NCI-H2081 (cell line): Measurements from ENCODE around the gene MRPL34.
A peak's percentile ranks its signal among the peaks of the same experiment; 100 is the strongest.
"Not testable (repeated sequence)": the region's sequence is repeated elsewhere in the genome, so short reads cannot be mapped to it uniquely, and the experiment has no call there.

ENCODE experiments used
- DNase-seq, 2 experiments: peaks; one replicate each; lab custom pipeline; 2025; lab: John Stamatoyannopoulos, UW

Gene MRPL34

DNA sequence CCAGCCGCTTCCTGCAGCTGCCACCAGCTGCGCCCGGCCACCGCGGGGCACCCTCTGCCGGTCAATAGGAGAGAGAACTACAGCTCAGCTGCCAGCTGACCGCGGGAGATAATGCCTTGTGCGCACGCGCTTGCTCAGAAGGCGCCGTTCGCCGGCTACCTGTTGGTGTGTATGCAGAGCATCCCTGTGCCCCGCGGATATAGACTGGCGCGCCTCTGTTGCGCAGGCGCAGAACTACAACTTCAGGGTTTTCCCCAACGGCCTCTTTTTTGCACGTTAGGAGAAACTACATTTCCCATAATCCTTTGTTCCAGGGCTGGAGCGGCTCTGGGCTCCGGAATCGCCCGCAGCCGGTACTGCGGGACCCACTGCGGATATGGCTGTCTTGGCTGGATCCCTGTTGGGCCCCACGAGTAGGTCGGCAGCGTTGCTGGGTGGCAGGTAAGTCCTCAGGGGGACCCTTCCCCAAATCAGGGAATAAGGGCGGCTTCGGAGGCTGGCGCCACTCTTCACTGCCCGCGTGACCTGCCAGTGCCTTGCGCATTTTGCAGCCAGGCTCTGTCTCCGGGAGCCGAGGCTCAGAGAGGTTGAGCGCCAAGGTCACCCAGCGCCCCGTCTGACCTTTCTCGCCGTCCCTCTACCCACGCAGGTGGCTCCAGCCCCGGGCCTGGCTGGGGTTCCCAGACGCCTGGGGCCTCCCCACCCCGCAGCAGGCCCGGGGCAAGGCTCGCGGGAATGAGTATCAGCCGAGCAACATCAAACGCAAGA, at the start of gene MRPL34:
TSS of gene MRPL34 (plus strand) at position 356 of the 768 bp plus-strand sequence. CDS start at position 377, 21 bp downstream.
- peak; percentile 99 to 100 for DNase-seq

DNA sequence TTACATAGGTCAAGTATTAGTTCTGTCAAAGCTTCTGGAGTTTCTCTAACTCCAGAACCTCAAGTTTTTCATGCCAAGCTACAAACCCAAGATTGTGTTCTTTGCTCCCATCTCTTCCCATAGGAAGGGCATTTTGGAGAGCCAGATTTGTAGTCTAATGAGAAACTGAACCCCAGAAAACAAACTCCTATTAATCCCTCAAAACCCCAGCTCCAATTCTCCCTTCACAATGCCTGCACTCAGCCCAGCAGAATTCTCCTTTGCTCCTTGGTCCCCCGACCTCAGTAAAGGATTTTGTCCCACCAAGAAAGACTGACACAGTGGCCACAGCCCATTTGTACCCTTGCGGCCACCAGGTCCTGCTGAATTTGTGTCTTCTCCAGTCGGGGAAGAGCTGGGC, 49.5 kb upstream of the MRPL34 start:
- no peak for DNase-seq

DNA sequence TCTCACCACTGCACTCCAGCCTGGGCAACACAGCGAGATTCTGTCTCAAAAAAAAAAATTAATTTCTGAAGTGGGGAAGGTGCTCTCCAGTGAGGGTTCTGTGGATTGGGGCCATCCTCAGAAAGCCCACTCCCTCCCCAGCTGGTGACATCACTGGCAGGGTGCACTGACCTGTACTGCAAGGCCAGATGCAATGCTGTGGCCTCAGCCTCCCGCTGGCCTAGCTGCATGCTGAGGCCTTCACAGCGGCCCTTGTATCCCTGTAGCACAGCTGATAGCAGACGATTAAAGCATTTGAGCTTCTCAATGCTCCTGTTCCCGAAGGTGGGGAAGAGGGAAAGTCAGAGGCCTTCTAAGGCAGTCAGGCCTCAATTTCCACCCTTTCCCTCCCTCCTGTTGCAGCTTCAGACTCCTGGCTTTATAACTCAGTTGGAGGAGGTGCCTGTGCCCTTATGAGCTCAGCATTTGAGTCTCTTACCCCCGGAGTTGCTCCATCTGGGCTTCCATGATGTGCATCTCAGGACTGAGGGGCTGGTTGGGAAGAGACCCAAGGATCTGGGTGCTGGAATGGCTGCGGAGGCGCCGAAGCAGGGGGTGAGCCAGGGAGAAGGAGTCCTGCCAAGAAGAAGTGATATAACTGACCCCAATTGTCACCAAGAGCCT, 46.4 kb upstream of the MRPL34 start:
- no peak for DNase-seq

DNA sequence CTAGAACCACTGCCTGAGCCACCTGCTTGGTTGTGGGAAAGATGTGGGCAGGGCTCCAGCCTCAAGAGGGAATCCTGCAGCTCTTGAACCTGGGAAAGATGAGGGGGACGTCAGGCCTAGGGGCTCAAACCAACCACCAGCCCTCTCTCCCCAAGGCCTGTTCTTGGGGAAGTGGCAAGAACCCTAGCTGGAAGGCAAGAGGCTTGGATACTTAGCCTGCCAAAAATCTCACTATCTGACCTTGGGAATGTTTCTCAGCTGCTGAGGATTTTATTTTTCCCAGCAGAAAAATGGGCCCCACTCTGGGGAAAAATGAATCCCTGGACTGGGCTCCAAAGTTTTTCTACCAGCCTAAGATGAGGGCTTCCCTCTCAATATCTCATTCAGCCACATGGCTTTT, 45.7 kb upstream of the MRPL34 start:
- no peak for DNase-seq

DNA sequence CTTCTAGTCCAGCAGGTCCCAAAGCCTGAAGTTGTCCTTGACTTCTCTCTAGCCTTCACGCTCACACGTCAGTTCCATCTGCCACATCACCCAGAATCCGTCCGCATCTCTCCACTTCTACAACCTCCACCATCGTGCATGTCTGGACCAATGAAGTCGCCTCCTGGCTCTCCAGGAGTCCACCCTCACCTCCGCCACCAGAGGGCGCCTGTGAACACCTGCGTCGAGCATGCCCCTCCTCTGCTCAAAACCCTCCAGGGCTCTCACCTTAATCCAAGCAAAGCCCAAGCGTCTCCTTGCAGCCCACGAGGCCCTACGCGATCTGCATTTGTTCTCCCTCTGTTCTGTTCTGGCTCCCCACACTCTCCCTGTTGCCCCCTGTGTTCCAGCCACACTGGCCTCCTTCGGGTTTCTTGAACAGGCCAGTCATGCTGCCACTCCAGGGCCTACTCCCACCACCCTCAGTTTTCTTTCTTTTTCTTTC, 44.8 kb upstream of the MRPL34 start:
- DNase-seq, result peak; percentile 65 to 74

DNA sequence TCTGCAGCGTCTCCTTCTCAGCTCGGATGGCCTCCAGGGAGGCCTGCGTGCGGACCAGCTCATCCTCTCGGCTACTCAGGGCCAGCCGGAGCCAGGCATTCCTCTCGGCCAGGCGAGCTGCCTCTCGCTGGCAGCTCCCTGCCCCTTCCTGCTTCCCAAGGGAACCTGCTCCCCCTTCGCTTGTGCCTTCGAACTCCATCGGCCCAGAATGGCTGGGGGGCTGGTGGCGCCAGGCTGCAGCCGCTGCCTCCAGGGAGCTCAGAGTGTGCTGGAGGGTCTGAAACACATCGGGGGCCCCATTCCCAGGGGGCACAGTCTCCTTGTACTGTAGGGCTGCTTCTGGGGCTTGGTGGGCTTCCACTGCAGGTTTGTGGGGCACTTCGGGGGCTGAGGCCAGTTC, 43.1 kb upstream of the MRPL34 start:
- DNase-seq, result no peak

DNA sequence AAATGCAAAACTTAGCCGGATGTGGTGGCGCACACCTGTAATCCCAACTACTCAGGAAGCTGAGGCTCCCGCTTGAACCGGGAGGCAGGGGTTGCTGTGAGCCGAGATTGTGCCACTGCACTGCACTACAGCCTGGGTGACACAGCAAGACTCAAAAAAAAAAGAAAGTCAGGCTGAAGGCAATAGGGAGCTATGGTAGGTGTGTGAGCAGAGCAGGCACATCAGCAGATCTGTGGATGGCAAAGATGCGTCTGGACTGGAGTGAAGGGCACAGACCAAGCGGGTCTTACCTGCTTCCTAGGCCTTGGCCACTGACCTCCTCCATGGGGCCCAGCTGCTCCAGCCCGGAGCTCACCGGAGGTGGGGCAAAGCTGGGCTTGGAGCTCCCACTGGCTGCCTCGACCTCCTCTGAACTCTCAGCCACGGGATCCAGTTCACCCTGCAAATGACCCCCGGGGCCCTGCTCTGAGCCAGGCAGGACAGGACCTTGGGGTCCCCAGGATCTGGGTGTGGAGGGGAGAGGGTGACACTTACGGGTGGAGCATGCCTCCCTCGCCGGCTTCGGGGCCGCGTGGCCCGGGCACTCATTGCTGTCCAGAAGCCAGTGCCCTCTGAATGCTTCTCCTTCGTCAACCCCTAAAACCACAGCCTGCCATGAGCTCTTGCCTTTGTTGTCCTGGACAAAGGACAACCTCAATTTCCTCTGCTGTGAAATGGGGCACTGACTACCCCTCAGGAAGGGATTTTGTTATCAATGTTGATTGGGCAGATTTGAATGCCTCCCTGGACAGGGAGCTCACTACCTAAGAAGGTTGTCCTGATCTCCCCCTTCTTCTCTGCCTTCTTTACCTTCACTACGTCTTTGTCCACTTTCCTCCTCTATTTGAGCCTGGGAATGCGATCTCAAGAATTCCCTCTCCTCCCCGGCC, 41.7 kb upstream of the MRPL34 start:
- DNase-seq, result no peak

DNA sequence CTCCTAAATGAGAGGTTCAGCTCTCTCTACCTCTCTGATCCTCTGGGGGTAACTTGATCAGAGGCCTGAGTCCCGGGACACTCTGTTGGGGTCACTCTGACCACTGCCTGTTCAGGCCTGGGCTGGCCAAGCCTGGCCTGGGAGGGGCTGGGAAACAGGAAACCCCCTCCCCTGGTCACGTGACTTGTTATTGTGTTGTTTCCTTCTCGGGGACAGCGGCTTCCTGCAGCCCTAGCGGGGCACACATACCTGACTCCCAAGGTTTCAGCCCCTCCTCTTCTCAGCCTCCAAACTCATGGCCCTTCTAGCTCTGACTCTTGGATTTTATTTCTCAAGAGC, 41.1 kb upstream of the MRPL34 start, which contains the start of gene USHBP1:
TSS of gene USHBP1 (minus strand) at position 105 of the 339 bp plus-strand sequence. CDS start 446 bp downstream, outside the sequence.
- DNase-seq, result no peak

DNA sequence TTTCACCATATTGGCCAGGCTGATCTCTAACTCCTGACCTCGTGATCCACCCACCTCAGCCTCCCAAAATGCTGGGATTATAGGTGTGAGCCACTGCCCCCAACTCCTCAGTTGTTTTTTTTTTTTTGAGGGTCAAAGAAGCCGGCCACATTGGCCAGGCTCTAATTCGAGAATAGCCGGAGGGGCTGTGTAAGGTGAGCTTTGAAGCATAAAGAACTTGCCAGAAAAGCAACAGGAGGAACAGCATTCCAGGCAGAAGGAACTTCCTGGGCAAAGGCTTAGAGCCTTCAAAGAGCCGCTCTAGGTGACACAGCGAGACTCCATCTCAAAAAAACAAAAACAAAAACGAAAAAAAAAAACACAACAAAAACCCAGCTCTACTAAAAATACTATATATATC, 39.6 kb upstream of the MRPL34 start:
- no peak for DNase-seq

DNA sequence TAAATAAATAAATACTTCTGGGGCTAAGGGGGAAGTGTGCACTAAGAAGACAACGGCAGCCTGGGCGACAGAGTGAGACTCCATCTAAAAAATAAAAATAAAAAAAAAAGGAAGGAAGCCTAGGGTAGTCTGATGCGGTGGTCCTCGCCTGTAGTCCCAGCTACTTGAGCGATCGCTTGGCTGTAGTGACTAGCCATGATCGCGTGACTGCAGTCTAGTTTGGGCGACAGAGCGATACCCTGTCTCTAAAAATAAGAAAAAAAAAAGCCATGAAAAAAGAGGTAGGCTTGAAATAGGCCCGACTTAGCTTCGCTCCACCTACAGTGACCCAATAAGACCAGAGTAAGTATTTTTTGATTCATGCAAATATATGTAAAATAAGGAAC, 39.1 kb upstream of the MRPL34 start:
- no peak for DNase-seq

DNA sequence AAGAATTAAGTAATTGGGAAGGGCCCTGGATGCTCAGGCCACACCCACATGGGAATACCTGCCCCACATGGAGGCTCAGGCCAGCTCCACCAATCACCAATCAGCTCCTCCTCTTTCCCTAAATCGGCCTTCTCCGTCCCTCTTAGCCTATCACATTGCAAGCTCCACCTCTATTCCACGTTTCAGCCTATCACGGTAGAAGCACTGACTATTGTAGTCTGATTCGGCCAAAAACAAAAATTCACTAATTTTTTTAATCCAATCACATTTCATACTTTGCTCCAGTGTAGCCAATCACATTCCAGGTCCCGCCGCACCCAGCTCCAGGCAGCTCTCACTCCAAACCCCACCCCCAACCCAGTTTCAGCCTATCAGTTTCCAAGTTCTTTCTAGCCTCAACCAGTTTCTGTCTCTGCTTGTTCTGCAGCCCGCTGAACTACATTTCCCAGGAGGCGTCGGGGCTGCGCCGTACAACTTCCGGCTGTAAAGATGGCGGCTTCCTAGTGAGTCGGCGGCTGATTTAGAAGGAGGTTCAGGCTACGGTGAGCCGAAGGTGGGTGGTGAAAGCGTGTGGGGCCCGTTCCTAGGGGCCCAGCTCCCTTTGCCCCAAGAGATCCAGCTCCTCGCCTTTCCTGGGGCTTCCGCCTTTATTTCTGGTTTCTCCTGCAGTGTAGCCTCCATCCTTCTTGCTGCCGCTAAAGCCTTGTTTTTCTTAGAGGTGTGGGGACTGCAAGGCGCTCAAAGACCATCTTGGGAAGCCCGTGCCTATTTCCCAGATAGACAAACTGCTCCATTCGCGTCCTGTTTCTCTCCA, 38.5 kb upstream of the MRPL34 start, which contains the start of gene BABAM1:
TSS of gene BABAM1 (plus strand) at position 469 of the 814 bp plus-strand sequence. CDS start 1,364 bp downstream, outside the sequence.
- peak; percentile 94 to 99 for DNase-seq

DNA sequence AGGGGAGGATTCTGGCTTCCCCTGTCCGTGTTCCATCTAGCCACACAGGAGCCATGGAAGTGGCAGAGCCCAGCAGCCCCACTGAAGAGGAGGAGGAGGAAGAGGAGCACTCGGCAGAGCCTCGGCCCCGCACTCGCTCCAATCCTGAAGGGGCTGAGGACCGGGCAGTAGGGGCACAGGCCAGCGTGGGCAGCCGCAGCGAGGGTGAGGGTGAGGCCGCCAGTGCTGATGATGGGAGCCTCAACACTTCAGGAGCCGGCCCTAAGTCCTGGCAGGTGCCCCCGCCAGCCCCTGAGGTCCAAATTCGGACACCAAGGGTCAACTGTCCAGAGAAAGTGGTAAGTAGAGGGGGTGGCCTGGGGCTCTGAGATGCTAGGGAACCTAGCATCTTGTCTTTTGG, 36.9 kb upstream of the MRPL34 start:
- DNase-seq, result no peak

DNA sequence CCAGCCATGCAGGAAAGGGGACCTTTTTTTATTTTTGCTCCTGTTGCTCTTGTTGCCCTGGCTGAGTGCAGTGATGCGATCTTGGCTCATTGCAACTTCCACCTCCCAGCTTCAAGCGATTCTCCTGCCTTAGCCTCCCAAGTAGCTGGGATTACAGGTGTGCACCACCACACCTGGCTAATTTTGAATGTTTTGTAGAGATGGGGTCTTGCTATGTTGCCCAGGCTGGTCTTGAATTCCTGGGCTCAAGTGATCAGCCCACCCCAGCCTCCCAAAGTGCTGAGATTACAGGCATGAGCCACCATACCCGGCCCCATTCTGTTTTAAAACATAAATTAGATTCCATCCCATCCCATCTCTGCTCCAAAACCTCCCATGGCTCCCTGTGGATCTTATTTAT, 30.8 kb upstream of the MRPL34 start:
- not testable (repeated sequence) for DNase-seq

DNA sequence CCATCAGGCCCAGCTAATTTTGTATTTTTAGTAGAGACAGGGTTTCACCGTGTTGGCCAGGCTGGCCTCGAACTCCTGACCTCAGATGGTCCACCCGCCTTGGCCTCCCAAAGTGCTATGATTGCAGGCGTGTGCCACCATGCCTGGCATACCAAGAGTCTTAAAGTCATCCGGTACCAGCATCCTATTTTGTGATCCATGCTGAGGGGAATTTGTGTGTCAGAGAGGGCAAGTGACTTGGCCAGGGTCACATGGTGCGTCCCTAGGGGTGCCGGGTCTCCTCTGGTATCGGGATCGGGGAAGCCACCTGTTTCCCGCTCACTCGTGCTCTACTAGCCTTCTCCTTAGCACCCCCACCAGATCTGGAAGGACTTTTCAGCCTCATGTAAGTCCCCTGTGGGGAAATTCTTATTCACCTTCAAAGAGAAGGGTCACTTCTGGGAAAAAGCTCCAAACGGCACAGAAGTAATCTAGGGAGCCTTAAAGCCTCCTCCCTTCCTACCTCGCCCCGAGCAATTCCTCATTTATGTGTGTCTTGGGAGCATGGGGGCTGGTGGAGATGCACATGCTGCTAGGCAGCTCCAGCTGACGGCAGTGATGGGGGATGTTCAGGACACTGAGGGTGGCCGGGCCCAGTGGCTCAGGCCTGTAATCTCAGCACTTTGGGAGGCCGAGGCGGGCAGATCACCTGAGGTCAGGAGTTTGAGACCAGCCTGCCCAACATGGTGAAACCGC, 30.1 kb upstream of the MRPL34 start:
- no peak for DNase-seq

DNA sequence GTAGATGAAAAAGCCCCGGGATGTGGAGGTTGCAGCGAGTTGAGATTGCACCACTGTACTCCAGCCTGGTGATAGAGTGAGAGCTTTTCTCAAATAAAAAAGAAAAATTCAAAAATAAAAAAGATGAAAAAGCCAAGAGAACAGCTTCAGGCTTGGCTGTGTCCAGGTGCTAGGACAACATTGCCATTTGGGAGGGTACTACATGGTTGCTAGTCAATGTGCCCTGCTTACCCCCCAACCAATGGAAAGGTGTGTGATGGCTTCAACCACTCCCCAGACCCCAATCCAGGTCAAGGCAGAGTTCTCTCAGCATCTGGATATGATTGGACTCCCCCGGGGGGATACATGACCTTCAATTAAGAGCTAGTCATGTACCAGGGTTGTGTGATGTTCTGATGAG, 26.2 kb upstream of the MRPL34 start:
- no peak for DNase-seq

DNA sequence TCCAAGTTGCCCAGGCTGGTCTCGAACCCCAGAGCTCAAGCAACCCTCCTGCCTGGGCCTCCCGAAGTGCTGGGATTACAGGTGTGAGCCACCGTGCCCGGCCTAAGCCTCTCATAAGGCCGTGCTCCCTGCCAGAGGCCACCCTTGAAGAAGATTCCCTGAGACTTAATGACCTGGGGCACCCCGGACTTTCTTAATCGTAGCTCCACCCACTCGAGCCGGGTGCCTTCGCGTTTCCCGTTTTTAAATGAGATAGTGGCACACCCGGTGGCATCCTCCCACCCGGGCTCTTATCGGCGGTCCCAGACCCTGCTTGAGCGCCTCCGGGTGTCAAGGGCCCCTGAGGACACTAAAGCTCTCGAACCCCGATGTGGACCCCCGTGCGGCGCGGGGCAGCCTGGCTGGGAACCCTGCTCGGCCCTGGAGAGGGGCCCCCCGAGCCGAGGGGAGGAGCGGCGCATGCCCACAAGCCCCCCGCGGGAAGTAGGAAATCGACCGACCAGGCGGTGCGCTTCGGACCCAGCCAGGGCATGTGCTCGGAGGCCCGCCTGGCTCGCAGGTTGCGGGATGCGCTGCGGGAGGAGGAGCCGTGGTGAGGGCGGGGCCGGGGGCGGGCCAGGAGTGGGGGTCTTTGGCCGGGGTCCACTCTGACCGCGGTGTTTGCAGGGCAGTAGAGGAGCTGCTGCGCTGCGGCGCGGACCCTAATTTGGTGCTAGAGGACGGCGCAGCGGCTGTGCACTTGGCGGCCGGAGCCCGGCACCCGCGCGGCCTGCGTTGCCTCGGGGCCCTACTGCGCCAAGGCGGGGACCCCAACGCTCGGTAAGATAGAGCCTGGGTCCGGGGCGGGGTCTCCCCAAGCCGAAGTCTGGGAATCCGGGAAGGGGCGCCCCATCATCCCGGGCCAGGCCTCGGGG, 24.0 kb upstream of the MRPL34 start, which contains the start of gene ANKLE1:
TSS of gene ANKLE1 (plus strand) at position 511 of the 914 bp plus-strand sequence. CDS start at position 531, 20 bp downstream.
- no peak for DNase-seq

DNA sequence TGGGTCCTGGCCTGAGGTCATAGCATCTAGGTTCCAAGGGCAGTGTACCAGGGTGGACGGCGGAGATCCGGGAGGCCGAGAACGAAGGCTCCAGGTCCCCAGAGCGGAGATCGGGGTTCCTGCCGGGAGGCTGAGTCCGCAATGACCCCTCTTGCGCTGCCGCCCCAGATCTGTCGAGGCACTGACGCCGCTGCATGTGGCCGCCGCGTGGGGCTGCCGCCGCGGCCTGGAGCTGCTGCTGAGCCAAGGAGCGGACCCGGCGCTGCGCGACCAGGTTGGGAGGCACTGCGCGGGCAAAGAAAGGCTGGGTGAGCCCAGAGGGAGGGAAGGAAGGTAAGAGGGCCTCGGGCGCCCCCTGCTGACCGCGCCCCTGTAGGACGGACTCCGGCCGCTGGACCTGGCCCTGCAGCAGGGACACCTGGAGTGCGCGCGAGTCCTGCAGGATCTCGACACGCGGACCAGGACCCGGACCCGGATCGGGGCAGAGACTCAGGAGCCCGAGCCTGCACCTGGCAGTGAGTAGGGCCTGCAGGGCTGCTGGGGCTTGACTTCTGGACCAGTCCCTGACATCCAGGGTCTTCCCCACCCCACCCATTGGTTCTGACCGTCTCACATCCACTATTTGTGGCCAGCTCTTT, 23.1 kb upstream of the MRPL34 start:
- DNase-seq, result peak; percentile 79 to 81

DNA sequence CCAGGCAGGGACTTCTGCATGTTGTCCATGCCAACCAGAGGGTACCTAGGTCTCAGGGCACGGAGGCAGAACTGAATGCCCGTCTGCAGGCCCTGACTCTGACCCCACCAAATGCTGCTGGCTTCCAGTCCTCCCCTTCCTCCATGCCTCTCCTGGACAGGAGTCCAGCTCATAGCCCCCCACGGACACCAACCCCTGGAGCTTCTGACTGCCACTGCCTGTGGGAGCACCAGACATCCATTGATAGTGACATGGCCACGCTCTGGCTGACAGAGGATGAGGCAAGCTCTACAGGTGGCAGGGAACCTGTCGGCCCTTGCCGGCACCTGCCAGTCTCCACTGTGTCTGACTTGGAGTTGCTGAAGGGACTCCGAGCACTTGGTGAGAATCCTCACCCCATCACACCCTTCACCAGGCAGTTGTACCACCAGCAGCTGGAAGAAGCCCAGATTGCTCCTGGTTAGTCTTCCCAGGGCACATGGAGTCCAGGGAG, 22.1 kb upstream of the MRPL34 start:
- no peak for DNase-seq
